Neuronal stem cell (in vitro differentiated cells): ENCODE results near the gene NLRP14.

ENCODE experiments used
- DNase-seq: peaks from one replicate; pipeline ENCODE4 v3.0.0-alpha.2; 2013; ENCODE audit warnings: low spot score
- H2AFZ ChIP-seq: one replicate; pipeline ENCODE4 v1.6.1; 2013; ENCODE audit warnings: mild to moderate bottlenecking, low read length, inconsistent platforms
- H2AK5ac ChIP-seq: 2 replicates; pipeline ENCODE4 v1.6.1; 2013; ENCODE audit warnings: low read depth, mild to moderate bottlenecking, inconsistent platforms, low read length, moderate library complexity, mixed read lengths
- H2BK120ac ChIP-seq: 2 replicates; pipeline ENCODE4 v1.6.1; 2013; ENCODE audit warnings: low read depth, mild to moderate bottlenecking, inconsistent platforms, low read length, moderate library complexity, mixed read lengths
- H2BK12ac ChIP-seq: one replicate; pipeline ENCODE4 v1.6.1; 2013; ENCODE audit warnings: low read length, inconsistent platforms
- H2BK15ac ChIP-seq: 2 replicates; pipeline ENCODE4 v1.6.1; 2013; ENCODE audit warnings: mild to moderate bottlenecking, low read length, inconsistent platforms, mixed read lengths
- H2BK5ac ChIP-seq: one replicate; pipeline ENCODE4 v1.6.1; 2013; ENCODE audit warnings: inconsistent platforms, mild to moderate bottlenecking, low read length, moderate library complexity
- H3K14ac ChIP-seq: one replicate; pipeline ENCODE4 v1.6.1; 2013; ENCODE audit warnings: low read length, inconsistent platforms
- H3K18ac ChIP-seq: 2 replicates; pipeline ENCODE4 v1.6.1; 2013; ENCODE audit warnings: low read length, inconsistent platforms
- H3K23ac ChIP-seq: 2 replicates; pipeline ENCODE4 v1.6.1; 2013; ENCODE audit warnings: low read depth, mild to moderate bottlenecking, mixed read lengths, low read length, inconsistent platforms; ENCODE audit not compliant: poor library complexity
- H3K27ac ChIP-seq: replicated peaks from 3 replicates; pipeline ENCODE4 v1.5.1; 2013; ENCODE audit warnings: low read length, inconsistent platforms
- H3K27me3 ChIP-seq, 3 experiments: 2 replicates each; pipeline ENCODE4 v1.6.1; 2013; ENCODE audit warnings: low read length in 3 of 3, mild to moderate bottlenecking in 2 of 3, inconsistent platforms in 1 of 3, low read depth in 1 of 3, mixed read lengths in 1 of 3, moderate library complexity in 1 of 3; ENCODE audit not compliant: control insufficient read depth in 3 of 3, insufficient read depth in 3 of 3
- H3K36me3 ChIP-seq, 2 donors: replicated peaks in 1 of 2; 2 replicates each; pipeline ENCODE4 v1.6.1; 2013; ENCODE audit warnings: low read length in 2 of 2; ENCODE audit not compliant: control insufficient read depth in 2 of 2, insufficient read depth in 2 of 2
- H3K4ac ChIP-seq: 2 replicates; pipeline ENCODE4 v1.6.1; 2013; ENCODE audit warnings: inconsistent platforms, mild to moderate bottlenecking, low read length, moderate library complexity
- H3K4me1 ChIP-seq, 2 donors: 1 replicate in 1 of 2; 2 replicates in 1 of 2; pipeline ENCODE4 v1.6.1; 2013; ENCODE audit warnings: low read length in 2 of 2, low read depth in 1 of 2; ENCODE audit not compliant: control insufficient read depth in 2 of 2, insufficient read depth in 1 of 2
- H3K4me2 ChIP-seq: one replicate; pipeline ENCODE4 v1.6.1; 2013; ENCODE audit warnings: mild to moderate bottlenecking, low read length, inconsistent platforms; ENCODE audit not compliant: insufficient read depth, poor library complexity, severe bottlenecking
- H3K4me3 ChIP-seq, 2 donors: 2 replicates each; pipeline ENCODE4 v1.5.1; 2013; ENCODE audit warnings: low read length in 2 of 2, mild to moderate bottlenecking in 2 of 2, inconsistent platforms in 1 of 2, moderate library complexity in 1 of 2
- H3K79me1 ChIP-seq: one replicate; pipeline ENCODE4 v1.6.1; 2013; ENCODE audit warnings: low read depth, mild to moderate bottlenecking, inconsistent platforms, low read length, moderate library complexity
- H3K9ac ChIP-seq: one replicate; pipeline ENCODE4 v1.6.1; 2013; ENCODE audit warnings: mild to moderate bottlenecking, low read depth, low read length, inconsistent platforms; ENCODE audit not compliant: poor library complexity
- H3K9me3 ChIP-seq, 2 donors: replicated peaks in 1 of 2; 2 replicates each; pipeline versions ENCODE3 to v1.6.1; 2013; ENCODE audit warnings: low read length in 2 of 2, mild to moderate bottlenecking in 2 of 2, inconsistent platforms in 1 of 2, low read depth in 1 of 2, mixed read lengths in 1 of 2, moderate library complexity in 1 of 2; ENCODE audit not compliant: control insufficient read depth in 2 of 2, insufficient read depth in 1 of 2
- H4K8ac ChIP-seq: one replicate; pipeline ENCODE4 v1.6.1; 2013; ENCODE audit warnings: low read depth, mild to moderate bottlenecking, inconsistent platforms, low read length, moderate library complexity
- H4K91ac ChIP-seq: one replicate; pipeline ENCODE4 v1.6.1; 2013; ENCODE audit warnings: low read length, low read depth, mild to moderate bottlenecking, inconsistent platforms; ENCODE audit not compliant: poor library complexity
- WGBS, 2 donors: extraction: QIAGEN DNeasy Blood & Tissue Kit; methylation state at CpG; one replicate each; pipeline ENCODE4 v1.1.7; 2013; ENCODE audit warnings: missing lambda C conversion rate in 2 of 2, mixed read lengths in 1 of 2; ENCODE audit not compliant: insufficient read length in 2 of 2, insufficient replicate concordance in 1 of 2; ENCODE audit errors: extremely low coverage in 2 of 2; 5-methylcytosine and 5-hydroxymethylcytosine counted together

NLRP14 gene

DNA sequence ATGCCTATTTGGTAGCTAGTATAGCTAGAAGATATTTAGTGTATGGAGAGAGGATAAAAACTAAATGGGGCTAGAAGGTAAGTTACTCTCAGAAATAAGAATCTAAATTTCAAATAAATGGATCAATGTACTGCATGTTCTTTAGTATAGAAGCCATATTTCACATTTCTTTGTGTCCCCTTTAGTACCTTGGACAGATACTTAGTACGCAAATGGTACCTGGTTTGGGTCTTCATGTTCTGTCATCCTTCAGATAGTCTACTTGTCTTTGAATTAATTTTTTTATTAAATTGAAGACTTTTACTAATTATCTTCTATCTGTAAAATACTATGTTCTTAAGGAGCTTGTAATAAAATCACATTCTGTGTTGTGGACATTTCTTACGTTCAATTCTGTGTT is 42.3 kb downstream of the NLRP14 start:
- Histone ChIP-seq H2BK15ac (no peak overlapping the region), H2BK12ac (no peak overlapping the region), H3K9me3 (no peaks in the 10 kb centered on the region), H3K23ac (no peak overlapping the region), H4K91ac (no peak overlapping the region), H3K14ac (no peak overlapping the region), H3K79me1 (no peaks in the 10 kb centered on the region), H3K36me3 (no peaks in the 10 kb centered on the region), H3K27me3 (no peaks in the 10 kb centered on the region), H3K9ac (no peak overlapping the region), H3K18ac (no peak overlapping the region), H3K4ac (no peak overlapping the region), H4K8ac (no peak overlapping the region), H2BK5ac (no peak overlapping the region), H2AK5ac (no peak overlapping the region), H3K4me2 (no peak overlapping the region), H3K4me1 (peaks cover 0 to 2% of the 10 kb centered on the region in 2 donors), H2AFZ (no peak overlapping the region), H3K4me3 (no peak overlapping the region), H3K27ac (no peak overlapping the region), H2BK120ac (no peak overlapping the region)
- DNase-seq, result no peak
- no CpG with 5 or more reads among the region's 2 CpGs for WGBS, 2 donors

- Histone ChIP-seq H3K9ac (no peak overlapping the region), H3K18ac (no peak overlapping the region)
- DNase-seq, result no peak
Measured at GRCh38 chr11:7072401-7073028, 52.2 kb downstream of the NLRP14 start.

GRCh38 chr11:7077101-7077500 is 56.8 kb downstream of the NLRP14 start:
- Histone ChIP-seq H2AK5ac (no peak overlapping the region), H3K18ac (no peak overlapping the region), H2BK15ac (no peak overlapping the region), H4K91ac (no peak overlapping the region), H3K27me3 (no peaks in the 10 kb centered on the region), H3K14ac (no peak overlapping the region), H3K23ac (no peak overlapping the region), H3K4me3 (no peak overlapping the region), H3K9ac (no peak overlapping the region), H2BK12ac (no peak overlapping the region), H2AFZ (no peak overlapping the region), H4K8ac (no peak overlapping the region), H3K9me3 (peaks cover 4 to 14% of the 10 kb centered on the region in 2 donors), H2BK120ac (no peak overlapping the region), H3K79me1 (no peaks in the 10 kb centered on the region), H3K27ac (no peak overlapping the region), H3K36me3 (no peaks in the 10 kb centered on the region), H2BK5ac (no peak overlapping the region), H3K4me2 (no peak overlapping the region), H3K4me1 (peaks cover 1 to 23% of the 10 kb centered on the region in 2 donors), H3K4ac (no peak overlapping the region)
- peak; percentile 39 for DNase-seq
- WGBS, 2 donors, result no CpG with 5 or more reads among the region's 16 CpGs

More at GRCh38 chr11:7072401-7073028, 52.2 kb downstream of the NLRP14 start:
- no peak overlapping the region for H3K4ac ChIP-seq
- H3K27me3 ChIP-seq, result no peaks in the 10 kb centered on the region
- H2BK15ac ChIP-seq, result no peak overlapping the region
- peak overlapping the region; percentile 4 for H2AFZ ChIP-seq
- H3K4me3 ChIP-seq, result no peak overlapping the region
- H4K91ac ChIP-seq, result no peak overlapping the region
- no peak overlapping the region for H2BK120ac ChIP-seq
- peaks cover 1 to 23% of the 10 kb centered on the region in 2 donors for H3K4me1 ChIP-seq
- no peak overlapping the region for H4K8ac ChIP-seq
- no peak overlapping the region for H3K23ac ChIP-seq
- no peak overlapping the region for H3K14ac ChIP-seq
- H2BK5ac ChIP-seq, result no peak overlapping the region
- H2BK12ac ChIP-seq, result no peak overlapping the region
- H3K27ac ChIP-seq, result no peak overlapping the region
- no peaks in the 10 kb centered on the region for H3K36me3 ChIP-seq
- no peaks in the 10 kb centered on the region for H3K79me1 ChIP-seq
- H2AK5ac ChIP-seq, result no peak overlapping the region
- H3K9me3 ChIP-seq, result no peaks in the 10 kb centered on the region
- peak overlapping the region; percentile 26 for H3K4me2 ChIP-seq
- WGBS, 2 donors, result no CpG with 5 or more reads among the region's 4 CpGs

DNA sequence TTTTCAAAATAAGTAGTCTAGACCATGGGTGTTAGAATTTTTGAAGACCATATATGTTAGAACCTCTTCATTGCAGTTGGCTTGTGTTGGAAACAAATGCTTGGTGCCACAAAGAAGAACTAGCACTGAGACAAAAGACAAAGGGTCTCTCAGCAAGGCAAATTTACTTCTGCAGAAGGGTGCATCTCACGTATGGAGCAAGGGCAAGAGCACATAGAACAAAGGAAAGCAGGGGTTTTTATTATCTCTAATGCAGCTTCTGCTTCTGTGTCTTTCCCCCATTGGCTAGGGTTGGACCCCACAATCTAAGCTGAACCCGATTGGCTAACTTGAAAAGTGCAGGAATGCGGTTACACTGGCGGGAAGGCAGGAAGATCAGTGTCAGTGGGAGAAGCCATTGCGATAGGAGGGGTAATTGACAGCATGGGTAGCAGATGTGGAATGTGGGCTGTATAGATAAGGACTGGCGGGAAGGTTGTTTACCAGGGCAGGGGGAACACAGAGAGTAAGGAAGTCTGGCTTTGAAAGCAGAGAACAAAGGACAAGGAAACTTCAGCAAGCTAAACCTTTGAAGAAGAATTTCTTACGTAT is 59.4 kb downstream of the NLRP14 start:
- Histone ChIP-seq H3K36me3 (no peaks in the 10 kb centered on the region), H2AK5ac (no peak overlapping the region), H3K27me3 (no peaks in the 10 kb centered on the region), H3K9ac (no peak overlapping the region), H3K23ac (no peak overlapping the region), H3K79me1 (no peaks in the 10 kb centered on the region), H2AFZ (no peak overlapping the region), H2BK12ac (no peak overlapping the region), H3K27ac (no peak overlapping the region), H4K8ac (no peak overlapping the region), H3K4me3 (no peak overlapping the region), H3K9me3 (peaks cover 4 to 14% of the 10 kb centered on the region in 2 donors), H2BK15ac (no peak overlapping the region), H3K4ac (no peak overlapping the region), H3K4me1 (peaks cover 0 to 4% of the 10 kb centered on the region in 2 donors), H3K18ac (no peak overlapping the region), H3K4me2 (no peak overlapping the region), H2BK120ac (no peak overlapping the region), H3K14ac (no peak overlapping the region), H2BK5ac (no peak overlapping the region), H4K91ac (no peak overlapping the region)
- no peak for DNase-seq
- no CpG with 5 or more reads among the region's 7 CpGs for WGBS, 2 donors
